Colonic mucosa (tissue), 4 donors: Measurements from ENCODE around the gene FCN2. TPM values are rescaled to one million over a fixed set of nuclear protein-coding genes. Genes with fewer than 3 reads are reported as not detected.

ENCODE experiments used
- DNase-seq: peaks from one replicate; pipeline ENCODE4 v3.0.0-alpha.2; 2020
- H3K27ac ChIP-seq: fragments of 200-600 bp; one replicate; pipeline ENCODE4 v1.8.0; 2021
- H3K27me3 ChIP-seq: fragments of 200-600 bp; one replicate; pipeline ENCODE4 v1.8.0; 2021
- H3K36me3 ChIP-seq: fragments of 200-600 bp; one replicate; pipeline ENCODE4 v1.8.0; 2021
- H3K4me1 ChIP-seq: fragments of 200-600 bp; one replicate; pipeline ENCODE4 v1.8.0; 2021; ENCODE audit warnings: mild to moderate bottlenecking
- H3K4me3 ChIP-seq: fragments of 200-600 bp; one replicate; pipeline ENCODE4 v1.8.0; 2021
- H3K9ac ChIP-seq, 2 donors: one replicate each; pipeline ENCODE4 v1.7.0; 2013; ENCODE audit warnings: control low read depth in 2 of 2, low read depth in 2 of 2, low read length in 2 of 2
- H3K9me3 ChIP-seq: fragments of 200-600 bp; one replicate; pipeline ENCODE4 v1.8.0; 2021
- CTCF ChIP-seq: fragments of 200-600 bp; IDR thresholded peaks from one replicate; pipeline ENCODE4 v1.8.0; 2022; ENCODE audit warnings: antibody characterized with exemption, mild to moderate bottlenecking
- intact Hi-C: fragments of 100-400 bp; cut with DNase I; formaldehyde crosslinking; loops from one replicate; pipeline ENCODE4 v1.14.1; 2022
- total RNA-seq, 2 donors: library from RNA; stranded (reverse); fragmentation: NEBNext Ultra II Directional in 1 of 2; extraction: Animal tissue kit (Norgen Biotek cat#: 25700) in 1 of 2; gene quantifications; one replicate each; pipeline ENCODE4 v1.2.1, GENCODE V29; 2021
- donor health status: healthy.
- donor health status: DM: no; HTN: no; CAD: no.
- donor health status: DM: no; HTN: no; CAD: no.

FCN2 gene
- total RNA-seq, 2 donors from 2014 or later, result not detected

- intact Hi-C loops, result no loop called here
- no peak for TF ChIP-seq CTCF
- no peaks in the 10 kb centered on the region for H3K9me3 ChIP-seq
Measured at GRCh38 chr9:134885001-134885678, 4.5 kb downstream of the FCN2 start.

GRCh38 chr9:134885679-134886412 lies 5.2 kb downstream of the FCN2 start:
- TF ChIP-seq CTCF, result no peak
- DNase-seq, result no peak
- intact Hi-C loops, result no loop called here
- no peaks in the 10 kb centered on the region for H3K9me3 ChIP-seq
- no peak overlapping the region for H3K27ac ChIP-seq
- no peak overlapping the region for H3K4me3 ChIP-seq
- H3K4me1 ChIP-seq, result no peaks in the 10 kb centered on the region
- no peaks in the 10 kb centered on the region for H3K36me3 ChIP-seq
- H3K9ac ChIP-seq, result no peak overlapping the region
- no peaks in the 10 kb centered on the region for H3K27me3 ChIP-seq

More at GRCh38 chr9:134885001-134885678, 4.5 kb downstream of the FCN2 start:
- no peak for DNase-seq
- Histone ChIP-seq H3K4me3 (no peak overlapping the region), H3K27ac (no peak overlapping the region), H3K27me3 (no peaks in the 10 kb centered on the region), H3K4me1 (no peaks in the 10 kb centered on the region), H3K36me3 (no peaks in the 10 kb centered on the region), H3K9ac (no peak overlapping the region)

- no peak overlapping the region for H3K9ac ChIP-seq
- no peak overlapping the region for H3K27ac ChIP-seq
- TF ChIP-seq CTCF, result no peak
- no peaks in the 10 kb centered on the region for H3K4me1 ChIP-seq
- no peak for DNase-seq
- no peaks in the 10 kb centered on the region for H3K9me3 ChIP-seq
- H3K27me3 ChIP-seq, result no peaks in the 10 kb centered on the region
- H3K36me3 ChIP-seq, result no peaks in the 10 kb centered on the region
- no peak overlapping the region for H3K4me3 ChIP-seq
- intact Hi-C loops, result no loop called here
Measured at GRCh38 chr9:134886413-134886913, 5.9 kb downstream of the FCN2 start.

GRCh38 chr9:134887219-134887618 lies 6.6 kb downstream of the FCN2 start:
- Histone ChIP-seq H3K36me3 (no peaks in the 10 kb centered on the region), H3K27me3 (no peaks in the 10 kb centered on the region), H3K4me3 (no peak overlapping the region), H3K4me1 (no peaks in the 10 kb centered on the region), H3K9me3 (no peaks in the 10 kb centered on the region), H3K27ac (no peak overlapping the region), H3K9ac (no peak overlapping the region)
- TF ChIP-seq CTCF, result no peak
- no peak for DNase-seq
- intact Hi-C loops, result no loop called here

- Histone ChIP-seq H3K9me3 (no peaks in the 10 kb centered on the region), H3K27ac (no peak overlapping the region), H3K27me3 (no peaks in the 10 kb centered on the region), H3K9ac (no peak overlapping the region), H3K36me3 (no peaks in the 10 kb centered on the region), H3K4me3 (no peak overlapping the region), H3K4me1 (no peaks in the 10 kb centered on the region)
- DNase-seq, result no peak
- TF ChIP-seq CTCF, result no peak
- intact Hi-C loops, result no loop called here
Measured at GRCh38 chr9:134887686-134888602, 7.3 kb downstream of the FCN2 start.
